HCT116 (cell line): Measurements from ENCODE around the gene DEFB126.

Source experiments
- ATF3 ChIP-seq: IDR thresholded peaks from 2 replicates; pipeline ENCODE4 v1.6.1; 2012
- CEBPB ChIP-seq: IDR thresholded peaks from 2 replicates; pipeline ENCODE4 v1.6.1; 2012; ENCODE audit warnings: low read depth
- CTCF ChIP-seq, 3 experiments: fragments of 200-600 bp in 1 of 3; sonication (generic) in 1 of 3; IDR thresholded peaks in 2 of 3; conservative IDR thresholded peaks in 1 of 3; 2 replicates each; pipeline ENCODE4 v1.5.1; 2012 to 2017; ENCODE audit warnings: low read depth in 2 of 3, low read length in 2 of 3, antibody characterized with exemption in 1 of 3, borderline replicate concordance in 1 of 3, control low read depth in 1 of 3, mild to moderate bottlenecking in 1 of 3, mixed read lengths in 1 of 3, mixed run types in 1 of 3, moderate library complexity in 1 of 3; ENCODE audit not compliant: insufficient read depth in 1 of 3
- EZH2 ChIP-seq: fragments of 200-600 bp; sonication (generic); IDR thresholded peaks from 2 replicates; pipeline ENCODE4 v1.6.1; 2017; ENCODE audit warnings: antibody characterized with exemption, mixed run types
- EZH2phosphoT487 ChIP-seq: fragments of 200-600 bp; IDR thresholded peaks from 2 replicates; pipeline ENCODE4 v1.6.1; 2018; ENCODE audit warnings: antibody characterized with exemption, borderline replicate concordance
- JUND ChIP-seq: IDR thresholded peaks from 2 replicates; pipeline ENCODE4 v1.6.1; 2012
- MAX ChIP-seq: IDR thresholded peaks from 2 replicates; pipeline ENCODE4 v1.6.1; 2012
- POLR2AphosphoS5 ChIP-seq: IDR thresholded peaks from 2 replicates; pipeline ENCODE4 v1.6.1; 2011; ENCODE audit warnings: mild to moderate bottlenecking, low read depth, low read length, moderate library complexity
- SP1 ChIP-seq: IDR thresholded peaks from 2 replicates; pipeline ENCODE4 v1.6.1; 2012; ENCODE audit warnings: low read depth
- ZNF274 ChIP-seq: fragments of 200-500 bp; sonication (Bioruptor generic); IDR thresholded peaks from 2 replicates; pipeline ENCODE4 v1.6.1; 2014; ENCODE audit warnings: mild to moderate bottlenecking, low read depth, low read length, inconsistent platforms

- TF ChIP-seq ATF3 = no peak
- no peak for TF ChIP-seq JUND
- no peak for TF ChIP-seq CTCF (IDR thresholded peaks at IDR 0.05 in 2 of 3, conservative IDR thresholded peaks at IDR 0.05 in 1 of 3; ENCODE audit: borderline replicate concordance in 1 of 3, insufficient read depth in 1 of 3, low read depth in 2 of 3, low read length in 2 of 3)
- no peak for TF ChIP-seq SP1
- no peak for TF ChIP-seq EZH2
- no peak for TF ChIP-seq MAX
- TF ChIP-seq ZNF274 = no peak
- TF ChIP-seq CEBPB = no peak
- TF ChIP-seq POLR2AphosphoS5 = no peak
- TF ChIP-seq EZH2phosphoT487 = no peak
These were observed 45.3 kb downstream of the DEFB126 start for GRCh38 chr20:187733-188132.
